ENCODE data around the gene ASB4.
"Not testable (repeated sequence)": the region's sequence is repeated elsewhere in the genome, so short reads cannot be mapped to it uniquely, and the experiment has no call there.

The ASB4 gene

GRCh38 chr7:95543312-95543711, 57.6 kb downstream of the ASB4 start:
- 95 to 96% methylated on average over 3 to 6 of the region's 6 CpGs for WGBS, 2 experiments (ENCODE audit: insufficient coverage in 2 of 2)
- Histone ChIP-seq H3K4me3 (ENCODE audit: extremely low read depth, insufficient read depth, low read length, poor library complexity, severe bottlenecking) (no peak overlapping the region), H3K9me3 (ENCODE audit: control insufficient read depth, low read length) (no peaks in the 10 kb centered on the region), H3K4me1 (ENCODE audit: control insufficient read depth, insufficient read depth, low read length, poor library complexity, severe bottlenecking) (no peaks in the 10 kb centered on the region), H3K27ac (ENCODE audit: low read depth, low read length, severe bottlenecking) (no peak overlapping the region), H3K36me3 (ENCODE audit: control insufficient read depth, insufficient read depth, low read length) (no peaks in the 10 kb centered on the region)

GRCh38 chr7:95544171-95544570, 58.4 kb downstream of the ASB4 start:
- 83% methylated on average over 1 of the region's 1 CpG; no CpG with 5 or more reads in 1 of the 2 experiments for WGBS, 2 experiments (ENCODE audit: insufficient coverage in 2 of 2)
- Histone ChIP-seq H3K4me1 (ENCODE audit: control insufficient read depth, insufficient read depth, low read length, poor library complexity, severe bottlenecking) (no peaks in the 10 kb centered on the region), H3K9me3 (ENCODE audit: control insufficient read depth, low read length) (no peaks in the 10 kb centered on the region), H3K27ac (ENCODE audit: low read depth, low read length, severe bottlenecking) (no peak overlapping the region), H3K4me3 (ENCODE audit: extremely low read depth, insufficient read depth, low read length, poor library complexity, severe bottlenecking) (no peak overlapping the region), H3K36me3 (ENCODE audit: control insufficient read depth, insufficient read depth, low read length) (no peaks in the 10 kb centered on the region)

GRCh38 chr7:95545007-95545615, 59.4 kb downstream of the ASB4 start:
- WGBS, 2 experiments (ENCODE audit: insufficient coverage in 2 of 2), result 10% methylated on average over 2 of the region's 3 CpGs; no CpG with 5 or more reads in 1 of the 2 experiments

GRCh38 chr7:95545673-95546072, 59.9 kb downstream of the ASB4 start:
- WGBS, 2 experiments (ENCODE audit: insufficient coverage in 2 of 2), result 100% methylated on average over 1 of the region's 1 CpG; no CpG with 5 or more reads in 1 of the 2 experiments
- no peak overlapping the region for H3K4me3 ChIP-seq (ENCODE audit: extremely low read depth, insufficient read depth, low read length, poor library complexity, severe bottlenecking)
- H3K27ac ChIP-seq (ENCODE audit: low read depth, low read length, severe bottlenecking), result no peak overlapping the region
- H3K36me3 ChIP-seq (ENCODE audit: control insufficient read depth, insufficient read depth, low read length), result no peaks in the 10 kb centered on the region
- H3K9me3 ChIP-seq (ENCODE audit: control insufficient read depth, low read length), result no peaks in the 10 kb centered on the region
- H3K4me1 ChIP-seq (ENCODE audit: control insufficient read depth, insufficient read depth, low read length, poor library complexity, severe bottlenecking), result peaks cover 8% of the 10 kb centered on the region

More at GRCh38 chr7:95545007-95545615, 59.4 kb downstream of the ASB4 start:
- Histone ChIP-seq H3K36me3 (ENCODE audit: control insufficient read depth, insufficient read depth, low read length) (no peaks in the 10 kb centered on the region), H3K4me1 (ENCODE audit: control insufficient read depth, insufficient read depth, low read length, poor library complexity, severe bottlenecking) (peaks cover 4% of the 10 kb centered on the region), H3K4me3 (ENCODE audit: extremely low read depth, insufficient read depth, low read length, poor library complexity, severe bottlenecking) (no peak overlapping the region), H3K9me3 (ENCODE audit: control insufficient read depth, low read length) (no peaks in the 10 kb centered on the region), H3K27ac (ENCODE audit: low read depth, low read length, severe bottlenecking) (no peak overlapping the region)

GRCh38 chr7:95546647-95547046, 60.9 kb downstream of the ASB4 start:
- peaks cover 8% of the 10 kb centered on the region for H3K4me1 ChIP-seq (ENCODE audit: control insufficient read depth, insufficient read depth, low read length, poor library complexity, severe bottlenecking)
- no peaks in the 10 kb centered on the region for H3K9me3 ChIP-seq (ENCODE audit: control insufficient read depth, low read length)
- H3K27ac ChIP-seq (ENCODE audit: low read depth, low read length, severe bottlenecking), result no peak overlapping the region
- no peak overlapping the region for H3K4me3 ChIP-seq (ENCODE audit: extremely low read depth, insufficient read depth, low read length, poor library complexity, severe bottlenecking)
- WGBS, 2 experiments (ENCODE audit: insufficient coverage in 2 of 2), result no CpG with 5 or more reads among the region's 4 CpGs
- H3K36me3 ChIP-seq (ENCODE audit: control insufficient read depth, insufficient read depth, low read length), result no peaks in the 10 kb centered on the region

- Histone ChIP-seq H3K9me3 (ENCODE audit: control insufficient read depth, low read length) (no peaks in the 10 kb centered on the region), H3K4me3 (ENCODE audit: extremely low read depth, insufficient read depth, low read length, poor library complexity, severe bottlenecking) (no peak overlapping the region), H3K36me3 (ENCODE audit: control insufficient read depth, insufficient read depth, low read length) (no peaks in the 10 kb centered on the region), H3K27ac (ENCODE audit: low read depth, low read length, severe bottlenecking) (no peak overlapping the region), H3K4me1 (ENCODE audit: control insufficient read depth, insufficient read depth, low read length, poor library complexity, severe bottlenecking) (peaks cover 8% of the 10 kb centered on the region)
- 100% methylated on average over 1 to 2 of the region's 6 CpGs for WGBS, 2 experiments (ENCODE audit: insufficient coverage in 2 of 2)
Observed at GRCh38 chr7:95547361-95548348, 61.9 kb downstream of the ASB4 start.

- Histone ChIP-seq H3K4me1 (ENCODE audit: control insufficient read depth, insufficient read depth, low read length, poor library complexity, severe bottlenecking) (peaks cover 8% of the 10 kb centered on the region), H3K27ac (ENCODE audit: low read depth, low read length, severe bottlenecking) (peak overlapping the region; percentile 60), H3K36me3 (ENCODE audit: control insufficient read depth, insufficient read depth, low read length) (no peaks in the 10 kb centered on the region), H3K9me3 (ENCODE audit: control insufficient read depth, low read length) (no peaks in the 10 kb centered on the region), H3K4me3 (ENCODE audit: extremely low read depth, insufficient read depth, low read length, poor library complexity, severe bottlenecking) (no peak overlapping the region)
- WGBS, 2 experiments (ENCODE audit: insufficient coverage in 2 of 2), result 67 to 98% methylated on average over 4 to 5 of the region's 6 CpGs
Observed at GRCh38 chr7:95549818-95550529, 64.2 kb downstream of the ASB4 start.

- Histone ChIP-seq H3K9me3 (ENCODE audit: control insufficient read depth, low read length) (no peaks in the 10 kb centered on the region), H3K27ac (ENCODE audit: low read depth, low read length, severe bottlenecking) (no peak overlapping the region), H3K4me3 (ENCODE audit: extremely low read depth, insufficient read depth, low read length, poor library complexity, severe bottlenecking) (no peak overlapping the region), H3K36me3 (ENCODE audit: control insufficient read depth, insufficient read depth, low read length) (no peaks in the 10 kb centered on the region), H3K4me1 (ENCODE audit: control insufficient read depth, insufficient read depth, low read length, poor library complexity, severe bottlenecking) (peaks cover 8% of the 10 kb centered on the region)
- 96 to 98% methylated on average over 3 to 4 of the region's 4 CpGs for WGBS, 2 experiments (ENCODE audit: insufficient coverage in 2 of 2)
Observed at GRCh38 chr7:95550546-95550945, 64.8 kb downstream of the ASB4 start.

- not testable (repeated sequence) for H3K36me3 ChIP-seq (ENCODE audit: control insufficient read depth, insufficient read depth, low read length); H3K9me3 ChIP-seq (ENCODE audit: control insufficient read depth, low read length); H3K27ac ChIP-seq (ENCODE audit: low read depth, low read length, severe bottlenecking); H3K4me1 ChIP-seq (ENCODE audit: control insufficient read depth, insufficient read depth, low read length, poor library complexity, severe bottlenecking); H3K4me3 ChIP-seq (ENCODE audit: extremely low read depth, insufficient read depth, low read length, poor library complexity, severe bottlenecking)
- 93 to 94% methylated on average over 20 to 33 of the region's 45 CpGs for WGBS, 2 experiments (ENCODE audit: insufficient coverage in 2 of 2)
Observed at GRCh38 chr7:95552010-95552926, 66.5 kb downstream of the ASB4 start.

GRCh38 chr7:95553939-95554338, 68.2 kb downstream of the ASB4 start:
- Histone ChIP-seq H3K9me3 (ENCODE audit: control insufficient read depth, low read length) (no peaks in the 10 kb centered on the region), H3K27ac (ENCODE audit: low read depth, low read length, severe bottlenecking) (no peak overlapping the region), H3K4me1 (ENCODE audit: control insufficient read depth, insufficient read depth, low read length, poor library complexity, severe bottlenecking) (peaks cover 8% of the 10 kb centered on the region), H3K4me3 (ENCODE audit: extremely low read depth, insufficient read depth, low read length, poor library complexity, severe bottlenecking) (no peak overlapping the region), H3K36me3 (ENCODE audit: control insufficient read depth, insufficient read depth, low read length) (no peaks in the 10 kb centered on the region)
- WGBS, 2 experiments (ENCODE audit: insufficient coverage in 2 of 2), result 86% methylated on average over 1 of the region's 2 CpGs; no CpG with 5 or more reads in 1 of the 2 experiments
